GM12874 (cell line): ENCODE measurements around the gene TBC1D22A.

Experiments used
- CTCF ChIP-seq: IDR thresholded peaks from 2 replicates; pipeline ENCODE4 v1.5.1; 2011; ENCODE audit warnings: low read depth, mild to moderate bottlenecking, control low read depth, low read length, moderate library complexity; ENCODE audit not compliant: insufficient read depth

The TBC1D22A gene

DNA sequence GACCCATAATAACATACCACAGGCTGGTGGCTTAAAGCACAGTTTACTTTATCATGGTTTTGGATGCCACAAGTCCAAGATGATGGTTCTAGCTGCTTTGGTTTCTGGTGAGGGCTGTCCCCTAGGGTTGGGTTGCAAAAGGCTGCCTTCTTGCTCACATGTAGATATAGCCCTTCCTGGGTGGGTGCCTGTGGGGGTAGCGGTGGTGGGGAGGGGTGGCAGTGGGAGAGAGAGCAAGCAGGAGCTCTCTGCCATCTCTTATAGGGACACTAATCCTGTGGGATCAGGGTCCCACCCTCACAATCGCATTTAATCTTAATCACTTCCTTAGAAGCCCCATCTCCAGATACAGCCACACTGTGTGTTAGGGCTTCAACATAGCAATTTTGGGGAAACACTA lies 245.0 kb downstream of the TBC1D22A start:
- TF ChIP-seq CTCF: no peak

DNA sequence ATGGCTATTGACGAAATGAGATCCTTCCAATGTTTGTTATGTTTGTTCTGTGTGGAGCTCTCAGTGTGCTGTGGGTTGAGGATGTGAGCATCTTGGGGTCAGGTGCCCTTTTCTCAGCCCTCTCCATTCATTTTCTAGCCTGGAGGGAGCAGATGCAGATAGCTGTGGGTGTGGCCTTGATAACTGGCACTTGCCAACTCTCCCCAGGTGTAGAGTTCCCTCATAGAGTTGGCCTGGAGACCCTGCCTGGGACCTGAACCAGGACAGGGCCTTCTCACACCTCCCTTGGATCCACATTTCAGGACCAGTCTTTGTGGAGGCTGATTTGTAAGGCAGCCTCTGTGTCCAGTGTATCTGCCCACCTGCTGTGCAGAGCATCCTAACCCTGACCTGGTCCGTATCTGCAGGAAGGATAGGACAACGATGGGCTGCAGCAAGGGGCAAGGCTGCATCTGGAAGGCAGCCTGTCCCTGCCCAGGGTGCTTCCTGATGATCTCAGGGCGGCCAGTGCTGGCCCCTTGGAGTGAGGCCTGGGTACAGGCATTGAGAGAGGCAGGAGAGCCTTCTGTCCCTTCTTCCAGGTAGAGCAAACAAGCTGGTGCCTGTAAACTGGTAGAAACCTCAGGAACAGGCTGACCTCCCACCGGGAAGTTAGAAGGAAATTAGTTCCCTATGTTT lies 245.9 kb downstream of the TBC1D22A start:
- no peak for TF ChIP-seq CTCF

DNA sequence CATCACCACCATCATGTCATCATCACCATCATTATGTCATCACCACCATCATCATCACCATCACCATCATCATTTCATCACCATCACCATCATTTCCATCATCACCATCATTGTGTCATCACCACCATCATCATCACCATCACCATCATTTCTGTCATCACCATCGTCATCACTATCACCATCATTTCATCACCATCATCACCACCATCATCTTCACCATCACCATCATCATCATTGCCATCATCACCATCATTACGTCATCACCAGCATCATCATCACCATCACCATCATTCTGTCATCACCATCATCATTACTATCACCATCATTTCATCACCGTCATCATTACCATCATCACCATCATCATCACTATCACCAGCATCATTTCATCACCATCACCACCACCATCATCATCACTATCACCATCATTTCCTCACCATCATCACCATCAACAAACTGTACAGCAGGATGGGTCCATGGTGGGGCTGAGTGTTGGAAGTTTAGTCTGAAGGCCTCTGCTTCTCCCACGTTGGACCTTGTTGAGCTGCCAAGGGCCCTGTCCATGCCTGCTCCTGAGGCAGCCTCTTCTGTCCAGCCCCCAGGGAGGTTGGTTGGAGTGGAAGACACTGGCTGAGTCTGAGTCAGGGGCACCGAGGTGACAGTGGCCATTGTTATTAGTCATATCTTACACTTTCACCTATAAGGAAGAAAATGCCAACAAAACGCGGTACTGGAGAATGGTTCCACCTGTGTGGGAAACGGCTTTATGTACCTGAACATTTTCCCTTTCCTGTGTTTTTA lies 247.1 kb downstream of the TBC1D22A start:
- TF ChIP-seq CTCF: no peak

- no peak for TF ChIP-seq CTCF
These were observed 247.8 kb downstream of the TBC1D22A start for GRCh38 chr22:47010211-47010610.

GRCh38 chr22:47011131-47011858 lies 248.8 kb downstream of the TBC1D22A start:
- TF ChIP-seq CTCF: no peak

DNA sequence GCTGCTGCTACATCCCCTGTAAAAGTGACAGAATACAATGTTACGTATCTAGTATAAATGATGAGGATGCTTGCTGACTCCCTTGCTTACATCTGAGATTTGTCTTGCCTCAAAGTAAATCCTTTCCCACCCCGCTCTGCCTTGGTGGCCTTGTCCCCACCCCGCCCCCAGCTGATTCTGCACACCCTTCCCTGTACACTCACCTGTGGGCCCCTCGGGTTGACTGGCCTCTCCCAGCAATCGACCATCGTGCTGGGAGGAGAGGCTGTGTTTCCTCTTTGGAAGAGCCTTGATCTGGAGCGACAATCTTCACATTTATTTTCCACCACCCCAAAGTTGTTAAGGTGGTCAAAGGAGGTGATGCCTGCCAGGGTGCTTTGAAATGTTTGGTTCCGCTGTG lies 249.4 kb downstream of the TBC1D22A start:
- no peak for TF ChIP-seq CTCF

- no peak for TF ChIP-seq CTCF
These were observed 250.3 kb downstream of the TBC1D22A start for GRCh38 chr22:47012589-47013370.
